Caco-2 (cell line): ENCODE measurements around the gene OR51D1. TPM values are rescaled to one million over a fixed set of nuclear protein-coding genes. Genes with fewer than 3 reads are reported as not detected.

ENCODE experiments used
- BruUV-seq: library from RNA; stranded (reverse); fragments of 400-500 nt; replicated peaks from 2 replicates; lab custom pipeline; 2021; lab: Mats Ljungman, UMichigan
- CTCF ChIA-PET: fragments of 300-600 bp; sonication (Branson Sonifier 250); formaldehyde crosslinking; loops from one replicate; lab custom pipeline; 2022; ENCODE audit warnings: antibody characterized with exemption; lab: Charles Lee
- POLR2A ChIA-PET: fragments of 300-600 bp; sonication (Branson Sonifier 250); formaldehyde crosslinking; loops from one replicate; lab custom pipeline; 2022; ENCODE audit warnings: antibody characterized with exemption; lab: Charles Lee
- DNase-seq, 2 experiments: peaks; one replicate each; pipeline versions ENCODE4 v3.0.0 to v3.0.0-alpha.2; 2020 to 2022
- H3K27me3 ChIP-seq: replicated peaks from 2 replicates; pipeline ENCODE4 v1.6.0; 2011; ENCODE audit warnings: low read length; ENCODE audit not compliant: control insufficient read depth, insufficient read depth
- H3K36me3 ChIP-seq: 2 replicates; pipeline ENCODE4 v1.5.1; 2011; ENCODE audit warnings: low read length; ENCODE audit not compliant: control insufficient read depth, insufficient read depth
- H3K4me1 ChIP-seq: fragments of 250-450 bp; sonication (Bioruptor Pico); 2 replicates; pipeline ENCODE4 v1.5.1; 2020; ENCODE audit warnings: mild to moderate bottlenecking
- H3K4me3 ChIP-seq: 2 replicates; pipeline ENCODE4 v1.5.1; 2011; ENCODE audit warnings: low read depth, mild to moderate bottlenecking, control low read depth, low read length
- H3K9me3 ChIP-seq: fragments of 250-450 bp; sonication (Bioruptor Pico); 2 replicates; pipeline ENCODE4 v1.5.1; 2020; ENCODE audit warnings: mild to moderate bottlenecking, moderate library complexity
- H3K27ac Mint-ChIP-seq: one replicate; pipeline ENCODE4 v1.8.0; 2022; ENCODE audit warnings: mixed read lengths; ENCODE audit not compliant: unreplicated experiment
- H3K27me3 Mint-ChIP-seq: one replicate; pipeline ENCODE4 v1.8.0; 2022; ENCODE audit warnings: mixed read lengths; ENCODE audit not compliant: insufficient read depth, unreplicated experiment
- H3K36me3 Mint-ChIP-seq: one replicate; pipeline ENCODE4 v1.8.0; 2022; ENCODE audit warnings: mild to moderate bottlenecking, mixed read lengths; ENCODE audit not compliant: insufficient read depth, unreplicated experiment
- H3K4me1 Mint-ChIP-seq: one replicate; pipeline ENCODE4 v1.8.0; 2022; ENCODE audit warnings: low read depth, mixed read lengths; ENCODE audit not compliant: unreplicated experiment
- H3K4me3 Mint-ChIP-seq: one replicate; pipeline ENCODE4 v1.8.0; 2022; ENCODE audit warnings: mild to moderate bottlenecking, moderate library complexity, mixed read lengths; ENCODE audit not compliant: unreplicated experiment
- H3K9me3 Mint-ChIP-seq: one replicate; pipeline ENCODE4 v1.8.0; 2022; ENCODE audit warnings: mixed read lengths; ENCODE audit not compliant: unreplicated experiment
- CTCF ChIP-seq, 2 experiments: fragments of 200-600 bp in 1 of 2; IDR thresholded peaks; 1 replicate in 1 of 2; 2 replicates in 1 of 2; pipeline versions ENCODE4 v1.5.1 to v1.8.0; 2011 to 2022; ENCODE audit warnings: antibody characterized with exemption in 1 of 2, control low read depth in 1 of 2, inconsistent platforms in 1 of 2, low read depth in 1 of 2, low read length in 1 of 2, mild to moderate bottlenecking in 1 of 2, moderate library complexity in 1 of 2; ENCODE audit not compliant: insufficient read depth in 1 of 2, severe bottlenecking in 1 of 2, unreplicated experiment in 1 of 2
- intact Hi-C: fragments of 100-400 bp; cut with micrococcal nuclease; formaldehyde crosslinking; loops from one replicate; pipeline ENCODE4 v1.10.0; 2022; ENCODE audit not compliant: unreplicated experiment
- total RNA-seq: library from RNA; stranded (reverse); gene quantifications from 2 replicates; pipeline ENCODE4 v1.2.3, GENCODE V29; 2022

OR51D1 gene
- total RNA-seq, 1 experiment from 2014 or later = not detected

GRCh38 chr11:4643682-4644081 lies 6.4 kb downstream of the OR51D1 start, which contains the start of gene OR51E1:
Gene OR51E1, plus strand, starts transcription at chr11:4643982. Its CDS starts 8,545 bp downstream, at chr11:4652527.
- Mint-ChIP-seq H3K27ac (no peak within 1 kb of the TSS), H3K27me3 (peaks cover 3% of the 10 kb centered on the region)

GRCh38 chr11:4644233-4644632 lies 7.0 kb downstream of the OR51D1 start:
- Mint-ChIP-seq H3K4me1 (peaks cover 13% of the 10 kb centered on the region), H3K27me3 (peaks cover 3% of the 10 kb centered on the region), H3K27ac (no peak overlapping the region), H3K9me3 (no peaks in the 10 kb centered on the region), H3K4me3 (no peak overlapping the region), H3K36me3 (no peaks in the 10 kb centered on the region)
- no TSS peak for BruUV-seq
- ChIA-PET CTCF (no interaction called here), POLR2A (no interaction called here)
- TF ChIP-seq CTCF (IDR thresholded peaks at IDR 0.05; ENCODE audit: insufficient read depth in 1 of 2, low read depth in 1 of 2, low read length in 1 of 2, severe bottlenecking in 1 of 2, unreplicated experiment in 1 of 2) = no peak
- Histone ChIP-seq H3K27me3 (no peaks in the 10 kb centered on the region; the same call in 1 of the 2 replicates), H3K4me3 (no peak overlapping the region), H3K9me3 (no peaks in the 10 kb centered on the region), H3K4me1 (peaks cover 11% of the 10 kb centered on the region), H3K36me3 (no peaks in the 10 kb centered on the region)
- intact Hi-C loops = no loop called here
- no peak for DNase-seq

More at GRCh38 chr11:4643682-4644081, 6.4 kb downstream of the OR51D1 start, which contains the start of gene OR51E1:
- POLR2A ChIA-PET = no interaction called here
- H3K4me3 Mint-ChIP-seq = no peak within 1 kb of the TSS
- peaks cover 11% of the 10 kb centered on the region for H3K4me1 ChIP-seq
- intact Hi-C loops = no loop called here
- H3K27me3 ChIP-seq = no peaks in the 10 kb centered on the region; the same call in 1 of the 2 replicates
- no peaks in the 10 kb centered on the region for H3K36me3 ChIP-seq
- no peaks in the 10 kb centered on the region for H3K9me3 ChIP-seq
- no peak for DNase-seq
- H3K36me3 Mint-ChIP-seq = no peaks in the 10 kb centered on the region
- peaks cover 13% of the 10 kb centered on the region for H3K4me1 Mint-ChIP-seq
- no peak within 1 kb of the TSS for H3K4me3 ChIP-seq
- H3K9me3 Mint-ChIP-seq = no peaks in the 10 kb centered on the region
- TF ChIP-seq CTCF (IDR thresholded peaks at IDR 0.05; ENCODE audit: insufficient read depth in 1 of 2, low read depth in 1 of 2, low read length in 1 of 2, severe bottlenecking in 1 of 2, unreplicated experiment in 1 of 2) = no peak
- CTCF ChIA-PET = no interaction called here
- no TSS peak for BruUV-seq

- Mint-ChIP-seq H3K27me3 (peaks cover 3% of the 10 kb centered on the region), H3K4me1 (peaks cover 12% of the 10 kb centered on the region), H3K9me3 (no peaks in the 10 kb centered on the region), H3K27ac (no peak overlapping the region), H3K36me3 (no peaks in the 10 kb centered on the region), H3K4me3 (no peak overlapping the region)
- H3K9me3 ChIP-seq = no peaks in the 10 kb centered on the region
- POLR2A ChIA-PET = no interaction called here
- no peak overlapping the region for H3K4me3 ChIP-seq
- intact Hi-C loops = no loop called here
- CTCF ChIA-PET = interaction anchor here (0.5 kb wide), 1 partner anchor 180 kb away, joined by 3 read pairs; no protein-coding TSS in a partner anchor
- no peak for DNase-seq
- no TSS peak for BruUV-seq
- no peaks in the 10 kb centered on the region for H3K36me3 ChIP-seq
- TF ChIP-seq CTCF (IDR thresholded peaks at IDR 0.05; ENCODE audit: insufficient read depth in 1 of 2, low read depth in 1 of 2, low read length in 1 of 2, severe bottlenecking in 1 of 2, unreplicated experiment in 1 of 2) = no peak
- H3K4me1 ChIP-seq = peaks cover 10% of the 10 kb centered on the region
- H3K27me3 ChIP-seq = no peaks in the 10 kb centered on the region; the same call in 1 of the 2 replicates
Observed at GRCh38 chr11:4645974-4646373, 8.7 kb downstream of the OR51D1 start.
